GM19455 (cell line): Measurements from ENCODE around the gene ATP8B4.

Experiments
- ATAC-seq: cut with Tn5 transposase; IDR thresholded peaks from one replicate; pipeline ENCODE4 v1.9.1; 2021; ENCODE audit not compliant: unreplicated experiment

Gene ATP8B4

DNA sequence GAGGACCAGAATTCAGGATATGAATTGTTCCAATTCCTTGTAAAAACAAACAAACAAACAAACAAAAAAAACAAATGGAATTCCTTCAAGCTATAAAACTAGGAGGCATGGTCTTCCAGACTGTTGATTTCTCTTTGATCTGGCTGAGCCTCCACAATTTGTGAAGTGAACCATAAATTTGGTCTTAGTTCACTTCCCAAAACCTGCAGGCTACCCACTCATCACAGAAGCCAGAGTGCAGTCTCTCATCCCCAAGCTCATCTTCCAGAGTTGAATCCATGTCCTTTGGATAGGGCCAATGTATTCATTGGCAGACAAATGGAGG is 294.3 kb downstream of the ATP8B4 start:
- no peak for ATAC-seq

DNA sequence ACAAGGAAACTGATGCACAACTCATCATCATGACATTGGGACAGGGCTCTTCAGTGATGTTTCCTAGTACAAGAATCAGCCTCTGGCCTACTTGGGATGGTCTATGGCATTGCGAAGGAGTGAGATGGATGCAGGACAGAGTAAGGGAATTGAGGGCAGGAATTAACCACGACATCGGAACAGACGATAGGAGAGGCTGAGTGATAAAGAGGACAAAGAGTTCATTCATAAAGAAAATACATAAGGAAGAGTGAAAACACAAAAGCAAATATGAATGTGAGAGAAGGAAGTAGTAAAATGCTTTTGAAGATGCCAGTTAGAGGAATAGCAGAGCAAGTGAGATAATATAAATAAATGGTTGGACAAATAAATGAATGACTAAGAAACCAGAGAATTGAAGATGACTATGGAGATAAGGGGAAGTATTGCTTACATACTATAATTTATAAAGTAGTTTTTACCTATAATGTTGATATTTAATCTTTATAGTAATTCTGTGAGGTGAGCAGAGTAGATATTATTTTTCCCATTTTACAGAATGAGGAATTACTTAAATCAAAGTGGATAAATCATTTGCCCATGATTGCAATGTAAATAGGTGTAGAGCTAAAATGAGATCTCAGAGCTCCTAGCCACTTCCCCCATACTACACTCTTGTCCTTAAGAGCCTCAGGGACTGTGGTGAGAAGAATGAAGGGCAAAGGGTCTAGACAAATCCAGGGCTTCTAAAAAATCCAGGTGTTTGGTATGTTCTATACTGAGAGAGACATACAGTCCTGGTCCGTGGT is 294.9 kb downstream of the ATP8B4 start:
- ATAC-seq: no peak

DNA sequence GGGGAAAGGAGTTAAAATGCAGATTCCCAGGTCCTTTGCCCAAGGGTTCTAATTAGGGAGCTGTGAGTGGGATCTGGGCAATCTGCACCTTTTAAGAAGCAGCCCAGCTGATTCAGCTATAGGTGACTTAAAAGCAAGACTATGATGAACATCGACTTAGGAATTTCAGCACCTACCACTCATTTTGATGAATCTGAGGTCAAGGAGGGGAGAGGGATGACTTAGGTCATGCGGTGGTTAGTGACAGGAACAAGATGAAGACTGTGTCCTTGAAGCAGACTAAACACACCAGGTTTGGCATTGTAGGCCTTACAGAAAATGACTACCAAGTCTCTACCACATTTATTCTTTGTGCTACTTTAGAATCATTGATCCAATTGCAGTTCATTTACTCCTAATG is 301.9 kb downstream of the ATP8B4 start:
- no peak for ATAC-seq

DNA sequence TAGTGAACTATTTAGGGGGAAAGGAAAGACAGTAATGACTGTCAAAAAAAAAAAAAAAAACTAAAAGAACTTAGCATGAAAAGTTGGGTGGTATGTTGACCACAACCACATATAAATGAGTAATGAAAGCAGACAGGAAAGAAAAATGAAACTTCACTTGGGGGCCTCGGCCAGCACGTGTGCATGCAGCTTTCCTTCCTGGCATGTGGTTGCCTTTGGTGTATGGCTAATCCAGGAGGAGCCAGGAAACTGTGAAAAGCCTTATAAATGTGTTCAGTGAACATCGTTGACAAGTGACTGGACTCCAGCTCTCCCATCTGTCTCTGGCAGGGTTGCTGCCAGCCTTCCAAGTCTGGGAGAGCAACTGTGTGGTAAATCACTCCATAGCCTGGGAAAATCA is 303.1 kb downstream of the ATP8B4 start:
- ATAC-seq: peak; percentile 71

GRCh38 chr15:49815526-49815925 is 303.5 kb downstream of the ATP8B4 start:
- no peak for ATAC-seq

- no peak for ATAC-seq
Measured at GRCh38 chr15:49814709-49815108, 304.3 kb downstream of the ATP8B4 start.

- ATAC-seq: no peak
Measured at GRCh38 chr15:49813625-49814024, 305.4 kb downstream of the ATP8B4 start.

DNA sequence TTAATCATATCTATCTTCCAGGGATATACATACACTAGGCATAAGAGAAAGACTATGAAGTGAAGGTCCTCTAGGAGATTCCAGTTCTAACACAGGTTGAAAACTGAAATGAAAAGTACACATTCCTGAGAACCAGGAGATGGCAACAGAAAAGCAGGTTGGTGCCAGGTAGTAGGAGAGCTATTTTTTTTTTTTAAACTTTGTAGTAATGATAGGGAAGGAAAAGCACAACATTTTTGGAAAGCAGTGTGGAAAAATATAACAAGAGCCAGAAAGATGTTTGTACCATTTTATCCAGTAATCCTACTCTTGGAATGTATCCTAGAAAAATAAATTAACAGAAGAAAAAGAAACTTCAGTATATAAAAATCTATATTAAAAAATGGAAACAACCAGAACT is 308.3 kb downstream of the ATP8B4 start:
- no peak for ATAC-seq

GRCh38 chr15:49809894-49810609 is 309.0 kb downstream of the ATP8B4 start:
- ATAC-seq: no peak

DNA sequence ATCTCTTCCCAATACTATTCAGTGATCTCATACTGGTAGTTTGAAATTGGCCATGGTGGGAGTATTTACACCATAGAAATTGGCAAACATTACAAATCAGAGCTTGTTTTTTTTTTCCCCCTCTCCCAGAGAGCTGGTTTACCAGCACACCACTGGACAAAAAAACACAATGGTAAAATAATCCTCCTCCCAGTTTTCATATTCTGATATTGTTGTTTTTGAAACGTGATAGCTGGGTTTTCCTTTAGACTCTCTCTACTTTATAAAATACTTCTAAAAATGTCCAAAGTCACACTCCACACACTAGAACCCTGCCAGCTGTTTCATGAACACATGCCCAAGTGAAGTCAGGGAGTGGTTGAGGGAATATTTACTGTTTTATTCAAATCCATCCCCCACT is 310.7 kb downstream of the ATP8B4 start:
- no peak for ATAC-seq
